HG02885 (cell line): ENCODE measurements around the gene SEMG1.

Experiments used
- ATAC-seq: cut with Tn5 transposase; IDR thresholded peaks from one replicate; pipeline ENCODE4 v1.9.1; 2021; ENCODE audit warnings: mild to moderate bottlenecking; ENCODE audit not compliant: unreplicated experiment, poor library complexity

Gene SEMG1, protein sequence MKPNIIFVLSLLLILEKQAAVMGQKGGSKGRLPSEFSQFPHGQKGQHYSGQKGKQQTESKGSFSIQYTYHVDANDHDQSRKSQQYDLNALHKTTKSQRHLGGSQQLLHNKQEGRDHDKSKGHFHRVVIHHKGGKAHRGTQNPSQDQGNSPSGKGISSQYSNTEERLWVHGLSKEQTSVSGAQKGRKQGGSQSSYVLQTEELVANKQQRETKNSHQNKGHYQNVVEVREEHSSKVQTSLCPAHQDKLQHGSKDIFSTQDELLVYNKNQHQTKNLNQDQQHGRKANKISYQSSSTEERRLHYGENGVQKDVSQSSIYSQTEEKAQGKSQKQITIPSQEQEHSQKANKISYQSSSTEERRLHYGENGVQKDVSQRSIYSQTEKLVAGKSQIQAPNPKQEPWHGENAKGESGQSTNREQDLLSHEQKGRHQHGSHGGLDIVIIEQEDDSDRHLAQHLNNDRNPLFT

DNA sequence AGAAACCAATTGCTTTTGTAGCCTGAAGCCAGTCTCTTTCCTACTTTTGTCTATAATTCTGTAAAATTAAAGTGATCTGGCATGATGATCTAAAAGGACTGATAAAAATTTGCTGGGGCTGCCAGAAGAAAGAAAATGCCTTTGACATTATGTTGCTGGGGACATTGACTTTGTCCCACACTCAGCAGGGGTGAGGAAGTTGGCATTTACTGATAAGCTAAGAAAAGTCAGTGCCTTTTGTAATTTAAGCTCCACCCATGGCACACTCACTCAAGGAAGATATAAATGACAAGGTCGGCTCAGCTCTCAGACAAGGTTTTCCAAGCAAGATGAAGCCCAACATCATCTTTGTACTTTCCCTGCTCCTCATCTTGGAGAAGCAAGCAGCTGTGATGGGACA is at the start of gene SEMG1:
Gene SEMG1, plus strand, starts transcription at position 309 of the 400 bp plus-strand sequence. Its CDS starts 21 bp downstream, at position 330.
- no peak for ATAC-seq

DNA sequence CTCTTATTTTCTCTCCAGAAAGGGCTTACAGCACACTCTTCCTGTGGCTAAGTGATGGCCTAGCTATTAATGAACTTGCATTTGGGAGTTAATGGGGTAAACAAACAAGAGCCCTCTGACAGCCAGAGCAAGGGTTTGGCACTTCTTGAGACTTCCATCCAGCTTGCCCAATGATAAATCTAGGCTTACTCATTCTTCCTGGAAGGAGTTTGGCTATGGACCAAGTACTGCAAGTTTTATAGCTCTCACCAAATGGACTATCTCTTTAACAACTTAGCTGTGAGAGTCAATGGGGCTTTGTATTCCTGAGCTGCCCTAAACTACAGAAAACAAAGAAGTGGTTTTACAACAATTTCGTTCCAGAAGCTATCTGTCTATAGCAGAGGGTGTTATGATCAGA is 48.9 kb upstream of the SEMG1 start:
- no peak for ATAC-seq

DNA sequence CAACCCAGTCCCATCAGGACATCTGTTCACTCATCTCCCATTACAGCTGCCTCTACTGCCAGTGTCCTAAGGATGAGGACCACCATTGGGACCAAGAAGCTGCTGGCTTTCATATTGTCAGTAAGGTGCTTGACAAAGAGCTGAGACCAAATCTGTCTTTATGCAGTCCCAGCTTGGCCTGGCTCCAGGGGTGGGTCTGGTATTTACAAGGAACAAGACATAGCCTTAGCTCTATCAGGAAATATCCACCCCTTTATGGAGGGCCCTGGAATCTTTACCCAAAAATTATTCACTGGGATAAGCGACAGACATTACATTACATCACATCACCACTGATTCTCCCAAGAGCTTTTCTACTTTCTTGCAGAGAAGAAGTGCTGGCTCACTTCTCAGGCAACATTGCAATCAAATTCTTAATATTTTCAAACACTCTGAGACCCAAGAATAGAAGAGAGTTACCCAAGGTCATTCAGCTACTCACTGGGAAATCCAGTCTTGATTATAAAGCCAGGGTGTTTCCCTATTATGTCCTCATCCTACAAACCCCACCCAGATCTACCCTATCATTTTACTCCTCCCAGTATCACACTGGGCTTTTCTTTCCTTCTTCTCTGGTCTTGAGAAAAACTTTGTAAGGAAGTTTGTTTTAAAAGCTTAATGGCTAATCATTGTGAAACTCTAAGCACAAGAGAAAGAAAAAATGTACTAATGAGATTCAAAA is 43.6 kb upstream of the SEMG1 start:
- no peak for ATAC-seq

DNA sequence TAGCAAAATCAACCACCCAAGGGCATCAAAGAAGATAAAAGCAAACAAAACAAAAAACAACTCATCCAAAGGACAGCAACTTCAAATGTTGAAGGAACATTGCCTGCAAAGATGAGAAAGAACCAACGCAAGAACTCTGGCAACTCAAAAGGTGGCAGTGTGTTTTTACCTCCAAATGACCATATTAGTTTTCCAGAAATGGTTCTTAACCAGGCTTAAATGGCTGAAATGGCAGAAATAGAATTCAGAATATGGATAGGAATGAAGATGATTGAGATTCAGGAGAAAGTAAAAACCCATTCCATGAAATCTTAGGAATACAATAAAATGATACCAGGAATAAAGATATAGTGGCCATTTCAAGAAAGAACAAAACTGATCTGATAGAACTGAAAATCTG is 41.9 kb upstream of the SEMG1 start:
- no peak for ATAC-seq

DNA sequence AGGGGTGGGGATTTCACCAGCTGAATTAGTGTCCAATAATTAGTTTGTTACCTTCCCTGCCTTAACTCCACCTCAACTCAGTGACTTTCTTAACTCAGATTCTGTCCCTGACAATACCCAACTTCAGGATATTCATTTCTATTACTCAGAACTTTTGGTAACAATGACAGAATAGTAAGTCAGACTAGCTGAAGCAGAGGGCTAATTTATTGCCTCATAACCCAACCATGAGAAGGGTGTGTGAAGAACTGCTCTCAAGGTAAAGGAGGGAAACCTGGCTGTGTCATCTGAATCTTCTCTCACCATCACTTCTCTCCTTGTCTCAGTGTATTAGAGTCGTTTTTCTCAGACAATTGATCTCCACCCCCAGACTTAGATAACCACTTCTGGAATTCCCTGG is 33.3 kb upstream of the SEMG1 start:
- no peak for ATAC-seq

DNA sequence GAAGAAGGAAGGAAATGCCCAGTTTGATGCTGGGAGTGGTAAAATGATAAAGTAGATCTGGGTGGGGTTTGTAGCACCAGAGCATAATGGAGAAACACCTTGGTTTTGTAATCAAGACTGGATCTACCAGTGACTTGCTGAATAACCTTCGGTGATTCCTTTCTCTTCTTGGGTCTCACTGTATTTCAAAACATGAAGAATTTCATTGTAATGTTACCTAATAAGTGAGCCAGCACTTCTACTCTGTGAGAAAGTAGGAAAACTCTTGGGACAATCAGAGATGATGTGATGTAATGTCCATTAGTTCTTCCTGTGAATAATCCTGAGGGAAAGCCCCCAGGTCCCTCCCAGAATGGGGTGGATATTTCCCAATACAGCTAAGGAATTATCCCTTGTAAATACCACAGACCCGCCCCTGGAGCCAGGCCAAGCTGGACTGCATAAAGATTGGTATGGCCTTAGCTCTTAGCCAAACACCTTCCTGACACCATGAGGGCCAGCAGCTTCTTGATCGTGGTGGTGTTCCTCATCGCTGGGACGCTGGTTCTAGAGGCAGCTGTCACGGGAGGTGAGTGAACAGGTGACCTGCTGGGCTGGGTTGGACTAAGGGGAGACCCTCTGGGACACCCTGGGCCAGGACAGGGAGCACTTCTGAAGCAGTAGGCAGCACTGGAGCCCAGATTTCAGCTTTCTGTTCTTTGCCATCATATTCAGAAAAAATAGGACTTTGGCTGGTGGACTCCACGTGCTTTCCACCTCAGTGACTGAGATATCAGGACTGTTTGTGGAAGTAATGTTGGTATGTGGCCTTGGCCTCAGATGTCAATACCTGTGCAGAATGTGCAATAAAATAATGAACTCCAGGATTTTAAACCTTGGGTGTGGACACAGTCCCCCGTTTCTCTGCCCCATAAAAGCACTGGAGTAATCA is 32.1 kb upstream of the SEMG1 start, which contains the start of gene PI3:
Gene PI3, plus strand, starts transcription at position 469 of the 931 bp plus-strand sequence. Its CDS starts 21 bp downstream, at position 490.
- ATAC-seq: no peak

DNA sequence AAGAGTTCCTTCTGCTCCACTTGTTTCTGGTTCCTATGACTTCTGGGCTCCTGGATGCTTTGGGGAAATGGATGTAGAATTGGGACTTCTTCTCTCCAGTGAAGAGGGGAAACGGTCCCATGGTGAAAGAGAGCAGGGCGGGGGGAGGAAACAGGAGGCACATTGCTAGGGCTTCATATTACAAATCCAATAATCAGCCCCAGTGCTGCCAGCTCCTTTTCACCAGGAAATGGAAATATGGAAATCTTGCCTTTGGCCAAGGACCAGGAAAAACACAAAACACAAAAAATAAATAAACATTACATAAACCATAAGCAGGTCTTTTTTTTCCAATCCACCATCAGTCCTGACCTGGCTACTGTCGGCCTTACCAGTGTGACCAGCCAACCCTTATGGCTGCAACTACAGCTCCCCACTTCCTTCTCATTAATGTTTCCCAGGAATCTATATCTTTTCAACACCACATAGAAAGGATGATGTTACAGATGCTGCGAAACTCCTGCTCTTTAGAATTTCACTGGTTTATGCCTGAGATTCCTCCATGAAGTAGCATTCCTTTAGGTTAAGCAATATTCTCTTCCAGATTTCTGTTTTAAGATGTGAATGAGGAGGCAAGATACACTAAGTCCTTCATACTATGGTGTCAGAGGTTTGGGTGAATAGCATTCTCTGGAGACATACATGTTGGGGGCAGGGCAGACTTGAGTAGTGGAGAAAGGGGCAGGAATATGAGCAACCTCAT is 30.1 kb upstream of the SEMG1 start:
- ATAC-seq: no peak

DNA sequence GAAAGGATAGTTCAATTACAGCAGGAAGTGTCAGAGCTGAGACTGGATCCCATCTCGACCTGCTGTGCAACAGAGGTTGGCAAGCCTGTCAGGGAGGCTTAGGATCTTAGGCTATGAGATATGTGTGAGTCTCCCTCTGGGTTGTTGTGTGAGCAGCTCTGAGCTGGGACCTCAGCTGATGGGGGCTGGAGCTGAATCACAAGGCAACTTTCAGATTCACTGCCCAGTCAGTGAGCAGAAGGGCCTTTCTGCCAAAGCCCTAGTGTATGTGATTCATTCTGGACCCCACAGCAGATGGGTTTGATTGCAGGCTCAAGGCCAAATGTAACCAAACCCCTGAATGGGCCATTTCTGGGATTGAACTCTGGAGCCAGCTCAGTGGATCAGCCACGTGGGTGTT is 27.7 kb upstream of the SEMG1 start:
- no peak for ATAC-seq

DNA sequence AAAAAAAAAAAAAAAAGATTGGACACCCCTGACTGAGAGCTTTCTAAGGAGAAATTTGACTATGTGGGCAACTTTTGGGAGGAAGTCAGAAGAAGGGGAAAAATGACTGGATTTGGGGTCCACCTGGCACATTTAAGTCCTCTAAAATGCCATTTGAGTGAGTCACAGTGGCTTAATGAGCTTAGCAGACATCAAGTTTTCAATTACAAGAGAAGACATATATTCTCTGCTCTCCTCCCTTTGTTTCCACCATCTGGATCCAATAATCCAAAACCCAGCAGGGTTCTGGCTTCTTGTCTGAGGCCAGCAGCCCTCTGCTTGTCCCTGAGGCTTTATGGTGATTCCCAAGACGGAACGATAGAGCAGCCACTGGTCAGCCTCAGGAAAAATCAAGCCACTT is 25.2 kb upstream of the SEMG1 start:
- ATAC-seq: no peak

DNA sequence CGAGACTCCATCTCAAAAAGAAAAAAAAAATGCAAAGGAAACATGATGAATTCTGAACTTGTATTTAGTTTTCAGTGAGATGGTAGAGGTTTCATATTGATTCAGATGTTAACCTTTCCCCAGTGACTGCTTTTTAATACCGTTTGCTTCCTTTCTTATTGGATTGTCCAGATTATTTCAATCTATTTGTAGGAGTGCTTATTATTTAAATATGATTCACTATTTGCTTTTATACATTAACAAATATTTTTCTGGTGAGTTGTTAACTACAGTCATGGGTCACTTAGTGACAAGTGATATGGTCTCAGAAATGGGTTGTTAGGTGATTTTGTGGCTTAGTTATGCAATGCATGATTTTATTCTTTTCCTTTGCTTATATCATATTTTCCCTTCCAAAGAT is 23.7 kb upstream of the SEMG1 start:
- ATAC-seq: no peak

DNA sequence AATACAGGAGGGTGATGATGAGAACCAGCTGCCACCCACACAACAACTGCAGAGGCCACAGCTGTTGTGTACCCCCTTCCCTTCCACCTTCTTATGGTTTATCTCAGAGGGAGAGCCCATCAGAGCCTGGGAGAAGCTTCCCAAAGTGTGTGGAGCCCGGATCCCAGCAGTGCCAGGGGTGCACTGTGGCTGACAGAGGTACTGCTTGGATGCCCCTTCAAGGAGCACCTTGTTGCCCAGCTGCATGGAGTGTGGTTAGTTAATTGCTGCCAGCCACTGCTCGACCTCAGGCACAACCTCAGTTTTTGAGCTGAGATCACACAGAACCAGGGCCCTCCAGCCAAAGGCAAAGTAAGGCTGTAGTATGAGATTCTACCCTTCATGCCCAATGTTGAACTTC is 19.1 kb upstream of the SEMG1 start:
- ATAC-seq: no peak

DNA sequence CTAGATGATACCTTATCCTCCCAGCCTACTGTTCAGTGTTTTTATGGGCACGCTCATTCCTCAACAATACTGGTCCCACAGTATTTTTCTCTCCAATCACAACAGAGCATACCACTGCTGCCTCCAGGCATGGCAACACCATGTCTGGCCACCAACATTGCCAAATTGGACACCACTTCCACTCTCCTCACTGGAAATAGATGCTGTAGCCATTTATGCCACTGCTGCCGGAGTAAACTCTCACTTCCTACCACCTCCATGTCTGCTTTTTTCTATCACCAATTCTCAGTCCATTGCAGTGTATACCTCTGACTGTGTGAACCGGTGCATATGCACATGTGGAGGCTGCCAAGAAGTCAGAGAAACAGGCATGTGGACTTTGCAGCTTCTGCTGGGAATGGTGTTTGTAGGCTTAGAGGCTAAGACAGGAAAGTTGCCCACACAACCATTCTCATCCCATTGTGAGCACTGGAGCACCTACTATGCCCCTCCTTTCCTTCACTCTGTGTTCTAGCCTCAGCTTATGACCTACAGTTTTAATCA is 17.7 kb upstream of the SEMG1 start:
- ATAC-seq: no peak

DNA sequence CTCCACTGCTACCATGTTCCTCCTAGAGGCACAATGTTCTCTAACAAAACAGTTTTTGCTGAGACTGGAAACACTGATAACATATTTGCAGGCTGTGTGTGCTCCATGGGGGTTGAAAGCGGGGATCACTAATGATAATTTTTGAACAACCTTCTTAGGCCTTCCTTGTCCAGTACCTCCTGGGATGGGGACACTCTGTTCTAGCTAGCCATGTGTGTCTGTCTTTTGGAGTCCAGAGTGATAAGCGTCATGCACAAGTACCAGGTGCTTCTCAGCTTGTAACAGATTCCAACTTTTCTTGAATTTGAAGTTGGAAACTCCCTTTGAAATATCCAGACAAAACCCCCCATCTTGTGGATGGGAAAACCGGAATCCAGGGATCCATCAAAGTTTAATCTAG is 17.0 kb upstream of the SEMG1 start:
- no peak for ATAC-seq

DNA sequence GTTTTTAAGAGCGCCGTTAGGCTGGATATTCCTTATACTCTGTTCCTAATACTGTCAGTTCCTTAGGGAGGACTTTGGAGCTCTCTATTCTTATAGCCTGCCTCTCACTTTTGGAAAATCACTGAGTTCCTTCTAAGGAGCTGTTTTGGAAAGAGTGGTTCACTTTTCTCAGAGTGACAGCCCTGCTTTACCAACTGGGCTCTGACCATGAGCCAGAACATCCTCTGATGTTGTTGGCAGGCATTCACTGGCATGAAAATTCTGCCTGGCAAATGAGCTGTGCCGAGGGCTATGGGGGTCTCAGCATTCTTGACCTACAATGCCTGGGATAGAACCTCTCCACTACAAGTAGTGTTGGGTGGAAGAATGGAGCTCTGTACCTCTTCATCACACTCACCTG is 14.9 kb upstream of the SEMG1 start:
- ATAC-seq: no peak

DNA sequence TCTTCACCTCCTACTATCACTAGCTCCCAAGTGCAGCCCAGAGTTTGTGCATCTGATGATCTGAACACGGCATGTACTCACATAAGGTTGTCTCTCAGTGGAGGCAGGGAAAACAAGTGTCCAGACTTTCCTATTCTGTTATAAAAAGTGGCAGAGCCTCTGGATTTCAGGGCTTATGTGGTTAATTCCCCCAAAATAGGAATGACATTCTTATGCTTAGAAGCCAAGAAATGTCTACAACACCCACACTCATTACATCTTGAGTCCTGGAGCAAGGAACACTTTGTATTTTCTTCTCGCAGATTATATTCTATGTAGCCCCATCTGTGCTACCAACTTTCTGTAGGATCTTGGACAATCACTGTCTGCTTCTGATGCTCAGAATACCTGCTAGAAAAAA is 13.5 kb upstream of the SEMG1 start:
- no peak for ATAC-seq

DNA sequence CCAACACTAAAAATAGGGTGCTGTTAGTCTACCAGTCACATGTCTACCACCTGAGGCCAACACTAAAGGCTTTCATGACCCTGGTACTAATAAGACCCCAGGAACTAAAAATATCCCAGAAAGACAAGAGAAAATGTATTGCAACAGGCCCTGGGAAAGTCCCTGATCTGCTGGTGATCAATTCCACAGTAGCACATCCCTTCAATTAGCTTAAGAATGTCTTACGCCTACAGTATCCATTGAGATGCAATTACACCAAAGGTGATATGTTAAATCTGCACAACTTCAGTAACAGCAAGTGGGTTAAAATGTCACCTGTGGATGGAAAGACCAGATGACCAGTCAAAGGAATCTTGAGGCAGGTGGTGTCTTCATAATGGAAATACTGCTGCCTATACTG is 3.1 kb downstream of the SEMG1 start:
- ATAC-seq: no peak

DNA sequence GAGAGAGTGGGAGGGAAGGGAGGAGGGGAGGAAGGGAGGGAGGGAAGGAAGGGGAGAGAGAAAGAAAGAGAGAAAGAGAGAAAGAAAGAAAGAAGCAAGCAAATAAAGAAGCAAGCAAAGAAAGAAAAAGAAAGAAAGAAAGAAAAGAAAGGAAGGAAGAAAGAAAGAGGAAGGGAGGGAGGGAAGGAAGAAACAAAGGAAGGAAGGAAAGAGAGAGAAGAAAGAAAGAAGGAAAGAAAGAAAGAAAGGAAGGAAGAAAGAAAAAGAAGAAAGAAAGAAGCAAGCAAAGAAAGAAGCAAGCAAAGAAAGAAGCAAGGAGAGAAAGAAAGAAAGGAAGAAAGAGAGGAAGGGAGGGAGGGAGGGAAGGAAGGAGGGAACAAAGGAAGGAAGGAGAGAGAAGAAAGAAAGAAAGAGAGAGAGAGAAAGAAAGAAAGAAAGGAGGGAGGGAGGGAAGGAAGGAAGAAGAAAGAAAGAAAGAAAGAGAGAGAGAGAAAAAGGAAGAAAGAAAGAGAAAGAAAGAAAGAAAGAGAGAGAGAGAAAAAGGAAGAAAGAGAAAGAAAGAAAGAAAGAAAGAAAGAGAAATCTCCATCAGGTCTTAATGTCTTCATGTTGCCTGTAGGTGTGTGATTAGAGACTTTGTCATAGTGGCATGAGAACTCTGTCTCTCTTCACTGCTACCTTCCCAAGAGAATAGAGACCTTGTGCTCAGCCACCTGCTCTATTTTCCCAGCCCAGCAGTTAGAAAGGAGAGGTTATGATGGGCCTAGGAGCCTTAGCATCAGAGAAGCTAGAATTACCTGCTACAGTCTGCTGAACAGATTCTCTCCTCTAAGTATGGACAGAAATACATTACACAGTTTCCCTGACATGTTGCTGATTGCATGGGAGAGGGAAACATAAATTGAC is 5.0 kb downstream of the SEMG1 start:
- ATAC-seq: no peak

DNA sequence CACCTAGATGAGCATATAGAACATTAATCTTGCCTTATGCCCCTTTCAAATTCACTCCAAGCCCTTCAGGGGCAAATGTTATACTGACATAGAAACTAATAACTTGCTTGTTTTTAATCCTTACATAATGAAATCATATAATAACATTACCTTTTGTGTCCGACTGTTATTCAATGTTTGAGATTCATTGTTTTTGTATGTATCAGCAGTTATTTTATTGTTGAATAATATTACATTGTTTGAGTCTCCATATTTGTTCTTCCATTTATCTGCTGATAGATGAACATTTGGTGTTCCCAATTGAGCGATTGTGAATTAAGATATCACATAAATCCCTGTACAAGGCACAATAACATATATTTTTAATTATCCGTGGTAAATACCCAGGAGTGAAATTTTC is 6.0 kb downstream of the SEMG1 start:
- ATAC-seq: no peak

DNA sequence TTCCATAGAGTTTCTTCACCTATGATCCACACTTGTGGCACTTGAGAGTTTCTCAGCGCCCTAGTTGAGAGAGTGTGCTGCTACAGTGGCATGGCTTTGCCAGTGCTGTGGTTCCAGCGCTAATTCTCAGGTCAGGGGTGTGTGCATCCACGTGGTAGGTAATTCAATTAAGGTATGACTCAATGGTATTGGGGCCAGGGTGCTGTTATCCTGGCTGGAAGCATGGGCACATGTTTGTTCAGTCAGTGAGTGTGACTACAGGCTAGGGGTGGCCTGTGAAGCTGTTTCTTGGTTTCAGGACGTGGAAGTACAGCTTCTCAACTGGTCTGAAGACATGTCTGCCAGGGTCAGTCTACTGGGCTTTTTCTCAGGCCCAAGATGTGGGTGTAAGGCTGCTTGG is 11.3 kb downstream of the SEMG1 start:
- ATAC-seq: no peak
